Smooth muscle cell (in vitro differentiated cells): ENCODE results near the gene LIFR. TPM values are rescaled to one million over a fixed set of nuclear protein-coding genes. Genes with fewer than 3 reads are reported as not detected.

ENCODE experiments used
- DNase-seq: peaks from one replicate; lab custom pipeline; 2025; ENCODE audit not compliant: unreplicated experiment; lab: John Stamatoyannopoulos, UW
- H2AFZ ChIP-seq: fragments of 200-600 bp; sonication (generic); 2 replicates; pipeline ENCODE4 v1.6.0; 2016; ENCODE audit warnings: antibody characterized with exemption, low read depth, mild to moderate bottlenecking
- H3F3A ChIP-seq: fragments of 200-600 bp; sonication (generic); 2 replicates; pipeline ENCODE4 v1.6.0; 2017; ENCODE audit warnings: antibody characterized with exemption, low read depth
- H3K27ac ChIP-seq: fragments of 200-600 bp; sonication (generic); 2 replicates; pipeline ENCODE4 v1.5.1; 2016; ENCODE audit warnings: low read depth, mild to moderate bottlenecking
- H3K27me3 ChIP-seq: fragments of 200-600 bp; sonication (generic); 2 replicates; pipeline ENCODE4 v1.6.1; 2016; ENCODE audit warnings: low read depth, mild to moderate bottlenecking
- H3K36me3 ChIP-seq: fragments of 200-600 bp; sonication (generic); 2 replicates; pipeline ENCODE4 v1.5.1; 2016; ENCODE audit warnings: low read depth
- H3K4me1 ChIP-seq: fragments of 200-600 bp; sonication (generic); 2 replicates; pipeline ENCODE4 v1.5.1; 2016; ENCODE audit warnings: low read depth
- H3K4me2 ChIP-seq: fragments of 200-600 bp; sonication (generic); 2 replicates; pipeline ENCODE4 v1.6.0; 2016; ENCODE audit warnings: mild to moderate bottlenecking
- H3K4me3 ChIP-seq: fragments of 200-600 bp; sonication (generic); 2 replicates; pipeline ENCODE4 v1.5.1; 2016; ENCODE audit warnings: mild to moderate bottlenecking
- H3K79me2 ChIP-seq: fragments of 200-600 bp; sonication (generic); 2 replicates; pipeline ENCODE4 v1.6.0; 2016; ENCODE audit warnings: low read depth, mild to moderate bottlenecking
- H3K9ac ChIP-seq: fragments of 200-600 bp; sonication (generic); 2 replicates; pipeline ENCODE4 v1.6.0; 2016; ENCODE audit warnings: low read depth
- H3K9me3 ChIP-seq: fragments of 200-600 bp; sonication (generic); replicated peaks from 2 replicates; pipeline ENCODE4 v1.5.1; 2016; ENCODE audit warnings: low read depth
- H4K20me1 ChIP-seq: fragments of 200-600 bp; sonication (generic); 2 replicates; pipeline ENCODE4 v1.6.0; 2016; ENCODE audit warnings: low read depth
- CTCF ChIP-seq: fragments of 200-600 bp; sonication (generic); IDR thresholded peaks from 2 replicates; pipeline ENCODE4 v1.5.1; 2017; ENCODE audit warnings: borderline replicate concordance, mild to moderate bottlenecking, antibody characterized with exemption; ENCODE audit not compliant: insufficient read depth, poor library complexity, severe bottlenecking
- WGBS: methylation state at CpG from one replicate; pipeline ENCODE4 v1.1.7; 2016; ENCODE audit warnings: low lambda C conversion rate; 5-methylcytosine and 5-hydroxymethylcytosine counted together
- polyA plus RNA-seq: library from polyadenylated mRNA; unstranded; fragments of >200 nt; fragmentation: Nextera tagmentation; extraction: Ambion mirVana; gene quantifications from 2 replicates; pipeline ENCODE4 v1.2.1, GENCODE V29; 2016
- total RNA-seq: library from RNA; depleted of rRNA; stranded (reverse); fragments of >200 nt; gene quantifications from 2 replicates; pipeline ENCODE4 v1.2.3, GENCODE V29; 2014

LIFR gene
- total and polyA plus RNA-seq, 2 experiments from 2014 or later, result 14.3 to 29.2 TPM

GRCh38 chr5:38589629-38590028, 33.2 kb upstream of the LIFR start:
- Histone ChIP-seq H3K36me3 (no peaks in the 10 kb centered on the region), H3K4me1 (no peaks in the 10 kb centered on the region), H3F3A (no peaks in the 10 kb centered on the region), H3K9me3 (no peaks in the 10 kb centered on the region), H3K9ac (no peak overlapping the region), H3K27me3 (no peaks in the 10 kb centered on the region), H2AFZ (no peak overlapping the region), H3K4me2 (no peak overlapping the region), H3K4me3 (no peak overlapping the region), H3K27ac (no peak overlapping the region), H3K79me2 (no peaks in the 10 kb centered on the region), H4K20me1 (no peaks in the 10 kb centered on the region)
- 87% methylated on average over 4 of the region's 4 CpGs for WGBS
- no peak for DNase-seq
- no peak for TF ChIP-seq CTCF

- Histone ChIP-seq H4K20me1 (no peaks in the 10 kb centered on the region), H3F3A (no peaks in the 10 kb centered on the region), H3K4me1 (no peaks in the 10 kb centered on the region), H3K4me3 (no peak overlapping the region), H3K9me3 (no peaks in the 10 kb centered on the region), H2AFZ (no peak overlapping the region), H3K27ac (no peak overlapping the region), H3K36me3 (no peaks in the 10 kb centered on the region), H3K79me2 (no peaks in the 10 kb centered on the region), H3K4me2 (no peak overlapping the region), H3K27me3 (no peaks in the 10 kb centered on the region), H3K9ac (no peak overlapping the region)
- WGBS, result 95% methylated on average over 6 of the region's 6 CpGs
- DNase-seq, result no peak
- TF ChIP-seq CTCF, result no peak
Observed at GRCh38 chr5:38585816-38586215, 29.4 kb upstream of the LIFR start.

- no peak for TF ChIP-seq CTCF
- Histone ChIP-seq H3K4me3 (no peak overlapping the region), H3K9me3 (no peaks in the 10 kb centered on the region), H2AFZ (no peak overlapping the region), H4K20me1 (no peaks in the 10 kb centered on the region), H3K79me2 (no peaks in the 10 kb centered on the region), H3K27ac (no peak overlapping the region), H3K4me2 (no peak overlapping the region), H3K27me3 (no peaks in the 10 kb centered on the region), H3K4me1 (no peaks in the 10 kb centered on the region), H3F3A (no peaks in the 10 kb centered on the region), H3K9ac (no peak overlapping the region), H3K36me3 (no peaks in the 10 kb centered on the region)
- DNase-seq, result no peak
- WGBS, result 89% methylated on average over 1 of the region's 1 CpG
Observed at GRCh38 chr5:38583500-38583899, 27.1 kb upstream of the LIFR start.

GRCh38 chr5:38582975-38583319, 26.5 kb upstream of the LIFR start:
- 75% methylated on average over 5 of the region's 5 CpGs for WGBS
- no peak for DNase-seq
- no peak overlapping the region for H2AFZ ChIP-seq
- H3K79me2 ChIP-seq, result no peaks in the 10 kb centered on the region
- H3K27ac ChIP-seq, result no peak overlapping the region
- no peaks in the 10 kb centered on the region for H4K20me1 ChIP-seq
- no peaks in the 10 kb centered on the region for H3K9me3 ChIP-seq
- no peaks in the 10 kb centered on the region for H3K36me3 ChIP-seq
- H3K27me3 ChIP-seq, result no peaks in the 10 kb centered on the region
- no peak overlapping the region for H3K4me2 ChIP-seq
- H3K4me3 ChIP-seq, result no peak overlapping the region
- H3F3A ChIP-seq, result no peaks in the 10 kb centered on the region
- TF ChIP-seq CTCF, result no peak
- no peak overlapping the region for H3K9ac ChIP-seq
- H3K4me1 ChIP-seq, result no peaks in the 10 kb centered on the region
